PC-9 (cell line): ENCODE results near the gene PGGHG. TPM values are rescaled to one million over a fixed set of nuclear protein-coding genes. Genes with fewer than 3 reads are reported as not detected.
A peak's percentile ranks its signal among the peaks of the same experiment; 100 is the strongest.
"Not testable (repeated sequence)": the region's sequence is repeated elsewhere in the genome, so short reads cannot be mapped to it uniquely, and the experiment has no call there.

Experiments used
- BruUV-seq: library from RNA; stranded (reverse); fragments of 400-500 nt; replicated peaks from 2 replicates; lab custom pipeline; 2021; lab: Mats Ljungman, UMichigan
- CTCF ChIA-PET: fragments of 300-600 bp; sonication (Branson Sonifier 250); formaldehyde crosslinking; loops from one replicate; lab custom pipeline; 2022; ENCODE audit warnings: antibody characterized with exemption; lab: Charles Lee
- POLR2A ChIA-PET: fragments of 300-600 bp; sonication (Branson Sonifier 250); formaldehyde crosslinking; loops from one replicate; lab custom pipeline; 2022; ENCODE audit warnings: antibody characterized with exemption; ENCODE audit not compliant: unreplicated experiment; lab: Charles Lee
- DNase-seq, 2 experiments: peaks; one replicate each; pipeline versions ENCODE4 v3.0.0 to v3.0.0-alpha.2; 2015 to 2022; ENCODE audit warnings: mixed read lengths in 1 of 2
- H2AFZ ChIP-seq: fragments of 200-600 bp; sonication (generic); 2 replicates; pipeline ENCODE4 v1.8.1; 2017; ENCODE audit warnings: antibody characterized with exemption
- H3F3A ChIP-seq: fragments of 200-600 bp; sonication (generic); 2 replicates; pipeline ENCODE4 v1.8.1; 2017; ENCODE audit warnings: antibody characterized with exemption, mild to moderate bottlenecking, low read depth; ENCODE audit not compliant: insufficient read depth
- H3K27ac ChIP-seq: fragments of 200-600 bp; sonication (generic); 2 replicates; pipeline ENCODE4 v1.6.1; 2016; ENCODE audit warnings: mixed run types
- H3K27me3 ChIP-seq: fragments of 200-600 bp; sonication (generic); 2 replicates; pipeline ENCODE4 v1.6.1; 2016; ENCODE audit warnings: low read depth, mixed run types; ENCODE audit not compliant: insufficient read depth
- H3K36me3 ChIP-seq: fragments of 200-600 bp; sonication (generic); 2 replicates; pipeline ENCODE4 v1.6.1; 2016; ENCODE audit warnings: low read depth, mixed run types
- H3K4me1 ChIP-seq: fragments of 200-600 bp; sonication (generic); replicated peaks from 2 replicates; pipeline ENCODE4 v1.6.1; 2016; ENCODE audit warnings: mixed run types; ENCODE audit not compliant: insufficient read depth
- H3K4me2 ChIP-seq: fragments of 200-600 bp; sonication (generic); 2 replicates; pipeline ENCODE4 v1.6.1; 2017; ENCODE audit warnings: mixed run types
- H3K4me3 ChIP-seq: fragments of 200-600 bp; sonication (generic); 2 replicates; pipeline ENCODE4 v1.6.1; 2016; ENCODE audit warnings: mixed run types
- H3K79me2 ChIP-seq: fragments of 200-600 bp; sonication (generic); 2 replicates; pipeline ENCODE4 v1.6.1; 2017; ENCODE audit warnings: low read depth, mixed run types
- H3K9me2 ChIP-seq: fragments of 200-600 bp; sonication (generic); 2 replicates; pipeline ENCODE4 v1.8.1; 2017; ENCODE audit warnings: mild to moderate bottlenecking; ENCODE audit not compliant: insufficient read depth
- H3K9me3 ChIP-seq: fragments of 200-600 bp; sonication (generic); 2 replicates; pipeline ENCODE4 v1.8.1; 2016; ENCODE audit warnings: low read depth; ENCODE audit not compliant: insufficient read depth
- H4K20me1 ChIP-seq: fragments of 200-600 bp; sonication (generic); 2 replicates; pipeline ENCODE4 v1.8.1; 2017; ENCODE audit not compliant: insufficient read depth
- intact Hi-C: fragments of 100-400 bp; cut with micrococcal nuclease; formaldehyde crosslinking; loops from one replicate; pipeline ENCODE4 v1.10.0; 2022; ENCODE audit not compliant: unreplicated experiment
- total RNA-seq: library from RNA; stranded (reverse); gene quantifications from 2 replicates; pipeline ENCODE4 v1.2.3, GENCODE V29; 2021

The PGGHG gene
- total RNA-seq, 1 experiment from 2014 or later: 68.6 TPM

DNA sequence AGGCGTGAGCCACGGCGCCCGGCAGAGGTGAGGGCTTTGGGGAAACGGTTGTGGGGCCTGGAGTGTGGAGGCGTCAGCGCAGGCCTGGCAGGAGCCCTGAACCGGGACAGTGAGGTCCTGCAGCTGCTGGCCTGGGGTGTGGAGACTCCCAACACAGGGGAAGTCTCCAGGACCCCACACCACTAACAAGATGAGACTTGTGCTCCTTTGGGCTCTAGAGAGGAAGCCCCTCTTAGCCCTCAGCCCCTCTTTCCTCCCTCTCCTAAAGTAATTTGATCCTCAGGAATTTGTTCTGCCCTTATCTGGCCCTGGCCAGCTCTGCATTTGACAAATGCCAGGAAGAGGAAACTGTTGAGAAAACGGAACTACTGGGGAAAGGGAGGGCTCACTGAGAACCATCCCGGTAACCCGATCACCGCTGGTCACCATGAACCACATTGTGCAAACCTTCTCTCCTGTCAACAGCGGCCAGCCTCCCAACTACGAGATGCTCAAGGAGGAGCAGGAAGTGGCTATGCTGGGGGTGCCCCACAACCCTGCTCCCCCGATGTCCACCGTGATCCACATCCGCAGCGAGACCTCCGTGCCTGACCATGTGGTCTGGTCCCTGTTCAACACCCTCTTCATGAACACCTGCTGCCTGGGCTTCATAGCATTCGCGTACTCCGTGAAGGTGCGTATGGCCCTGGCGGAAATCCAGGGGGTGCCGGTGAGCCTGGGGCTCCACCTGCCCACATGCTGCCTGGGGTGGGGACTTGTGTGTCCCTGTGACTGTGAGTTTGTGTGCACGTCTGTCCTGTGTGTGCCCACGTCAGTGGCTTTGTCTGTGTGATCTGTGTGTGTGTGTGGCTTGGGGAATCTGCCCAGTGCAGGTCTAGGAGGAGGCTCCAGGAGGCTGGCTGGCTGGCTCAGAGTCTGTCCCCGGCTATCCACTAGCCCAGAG lies 19.1 kb downstream of the PGGHG start, which contains the start of gene IFITM2:
Gene IFITM2 (plus strand): TSS at position 51 of the 943 bp plus-strand sequence. CDS start 377 bp downstream, at position 428.
- H3K36me3 ChIP-seq, H3K27ac ChIP-seq, H3K9me2 ChIP-seq, H3K4me1 ChIP-seq, CTCF ChIA-PET, H2AFZ ChIP-seq, H4K20me1 ChIP-seq, H3K79me2 ChIP-seq, H3K9me3 ChIP-seq, DNase-seq, BruUV-seq, H3K27me3 ChIP-seq, POLR2A ChIA-PET, H3F3A ChIP-seq, H3K4me2 ChIP-seq, H3K4me3 ChIP-seq: not testable (repeated sequence)
- intact Hi-C loops: loop anchor here (5.0 kb wide), 2 partner anchors 49 to 139 kb away; no protein-coding TSS in a partner anchor

DNA sequence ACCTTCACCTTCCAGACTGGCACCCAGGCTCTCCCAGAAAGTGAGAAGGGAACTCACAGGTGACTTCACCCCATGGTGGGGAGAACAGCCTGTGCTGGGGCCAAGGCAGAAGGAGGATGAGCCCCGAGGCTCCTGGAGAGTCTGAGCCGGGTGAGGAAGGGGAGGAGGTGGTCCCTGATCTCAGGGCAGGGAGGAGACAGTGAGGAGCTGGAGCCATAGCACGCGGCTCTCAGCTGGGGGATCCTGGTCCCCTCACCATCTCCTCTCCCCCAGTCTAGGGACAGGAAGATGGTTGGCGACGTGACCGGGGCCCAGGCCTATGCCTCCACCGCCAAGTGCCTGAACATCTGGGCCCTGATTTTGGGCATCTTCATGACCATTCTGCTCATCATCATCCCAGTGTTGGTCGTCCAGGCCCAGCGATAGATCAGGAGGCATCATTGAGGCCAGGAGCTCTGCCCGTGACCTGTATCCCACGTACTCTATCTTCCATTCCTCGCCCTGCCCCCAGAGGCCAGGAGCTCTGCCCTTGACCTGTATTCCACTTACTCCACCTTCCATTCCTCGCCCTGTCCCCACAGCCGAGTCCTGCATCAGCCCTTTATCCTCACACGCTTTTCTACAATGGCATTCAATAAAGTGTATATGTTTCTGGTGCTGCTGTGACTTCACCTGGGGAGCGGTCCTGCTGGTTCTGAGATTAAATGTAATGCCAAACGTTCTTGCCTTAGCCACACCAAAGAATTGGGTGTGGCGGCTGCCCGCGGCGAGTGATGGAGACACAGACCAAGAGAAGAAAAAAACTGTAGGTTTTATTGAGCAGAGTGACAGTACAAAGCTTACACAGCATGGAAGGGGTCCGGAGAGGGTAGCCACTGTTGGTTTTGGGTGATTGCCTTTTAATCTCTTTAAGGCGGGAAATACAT lies 20.1 kb downstream of the PGGHG start:
- DNase-seq: peak; percentile 70 to 72
- H3K4me3 ChIP-seq, H3K4me1 ChIP-seq, H3F3A ChIP-seq, H4K20me1 ChIP-seq, H2AFZ ChIP-seq, H3K27me3 ChIP-seq, CTCF ChIA-PET, H3K27ac ChIP-seq, POLR2A ChIA-PET, H3K36me3 ChIP-seq, H3K9me2 ChIP-seq, H3K79me2 ChIP-seq, H3K9me3 ChIP-seq: not testable (repeated sequence)
- intact Hi-C loops: loop anchor here (5.0 kb wide), 2 partner anchors 48 to 138 kb away; no protein-coding TSS in a partner anchor
- H3K4me2 ChIP-seq: peak overlapping the region; percentile 31; the same call in 1 of the 2 replicates
- BruUV-seq: TSS peak; percentile 68

DNA sequence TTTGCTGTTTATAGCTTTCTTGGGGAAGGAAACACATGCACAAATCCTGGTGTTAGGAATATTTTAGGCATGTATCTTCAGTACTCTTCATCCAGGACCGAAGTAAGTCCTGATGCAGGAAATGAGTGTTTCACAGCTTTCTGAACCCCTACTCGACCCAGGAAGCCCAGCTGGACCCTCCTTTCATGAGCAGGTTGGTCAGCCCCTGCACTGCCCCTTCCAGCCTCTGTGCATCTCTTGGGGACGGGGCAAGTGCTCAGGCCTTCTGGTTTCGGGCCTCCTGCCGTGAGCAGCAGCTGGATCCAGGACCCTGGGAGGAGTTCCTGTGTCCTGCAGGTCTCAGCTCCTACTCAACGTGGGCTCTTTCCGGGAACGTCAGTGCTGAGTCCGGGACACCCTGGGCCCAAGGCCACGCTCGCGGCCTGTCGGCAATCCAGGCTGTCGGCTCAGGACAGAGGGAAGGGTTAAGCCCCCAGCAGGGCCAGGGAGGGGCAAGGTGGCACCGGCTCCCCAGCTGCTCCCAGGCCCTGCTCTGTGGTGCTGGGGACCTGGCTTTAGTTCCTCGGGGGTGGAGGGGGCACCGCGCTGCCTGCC lies 21.1 kb downstream of the PGGHG start:
- H3K4me3 ChIP-seq, H2AFZ ChIP-seq, H3K4me1 ChIP-seq, H3K27ac ChIP-seq, H3K27me3 ChIP-seq, CTCF ChIA-PET, H3K9me2 ChIP-seq, H3K36me3 ChIP-seq, H3K79me2 ChIP-seq, POLR2A ChIA-PET, H3F3A ChIP-seq, BruUV-seq, DNase-seq, H4K20me1 ChIP-seq, H3K9me3 ChIP-seq: not testable (repeated sequence)
- intact Hi-C loops: loop anchor here (5.0 kb wide), 2 partner anchors 47 to 137 kb away; no protein-coding TSS in a partner anchor
- peak overlapping the region; percentile 31; the same call in 1 of the 2 replicates for H3K4me2 ChIP-seq

DNA sequence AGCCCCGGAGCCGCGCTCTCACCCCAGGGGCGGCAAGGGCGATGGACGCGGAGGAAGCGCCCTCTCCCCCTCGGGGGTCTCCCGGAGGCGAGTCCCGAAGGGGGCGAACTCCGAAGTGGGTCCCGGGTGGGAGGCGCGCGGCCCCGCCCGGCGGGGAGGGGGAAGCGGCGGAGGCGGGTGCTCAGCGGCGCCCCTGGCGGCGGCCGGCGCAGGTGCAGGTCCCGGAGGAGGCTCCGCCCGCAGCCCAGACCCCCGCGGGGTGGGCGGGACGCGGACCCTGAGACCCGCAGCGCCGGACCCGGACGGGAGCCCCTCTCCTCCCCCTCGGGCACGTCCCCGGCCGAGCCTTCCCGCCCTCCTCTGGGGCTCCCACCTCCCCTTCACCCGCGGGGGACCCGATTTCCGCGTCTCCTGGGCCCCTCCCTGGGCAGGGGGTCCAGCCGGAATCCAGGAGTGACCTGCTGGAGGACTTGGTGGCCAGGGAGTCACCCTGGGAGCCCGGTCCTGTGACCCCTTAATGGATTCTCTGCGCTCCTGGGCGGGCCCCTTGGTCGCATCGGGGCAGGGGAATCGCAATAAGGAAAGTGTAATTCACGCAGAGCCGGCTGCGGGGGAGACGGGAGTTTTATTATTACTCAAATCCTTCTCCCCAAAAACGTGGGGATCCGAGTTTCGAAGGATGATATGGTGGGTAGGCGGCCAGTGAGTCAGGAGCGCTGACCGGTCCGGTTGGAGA lies 22.3 kb downstream of the PGGHG start:
- not testable (repeated sequence) for BruUV-seq

More for the DNA sequence above, 22.3 kb downstream of the PGGHG start:
- H4K20me1 ChIP-seq, H3K9me3 ChIP-seq, CTCF ChIA-PET, POLR2A ChIA-PET, H3K36me3 ChIP-seq, H3K4me2 ChIP-seq, intact Hi-C loops, H3K79me2 ChIP-seq, H2AFZ ChIP-seq, H3K27me3 ChIP-seq, H3K9me2 ChIP-seq, H3K27ac ChIP-seq, H3K4me3 ChIP-seq, H3K4me1 ChIP-seq, H3F3A ChIP-seq, DNase-seq: not testable (repeated sequence)
